ENCODE data around the gene SATL1.

SATL1 gene

GRCh38 chrX:85051627-85052026 lies 192.0 kb downstream of the SATL1 start:
- Histone ChIP-seq H3K9me3 (ENCODE audit: control insufficient read depth, low read length) (no peaks in the 10 kb centered on the region), H3K4me1 (ENCODE audit: control insufficient read depth, insufficient read depth, low read length, poor library complexity, severe bottlenecking) (no peaks in the 10 kb centered on the region), H3K27ac (ENCODE audit: insufficient read depth, low read length, poor library complexity, severe bottlenecking) (no peak overlapping the region), H3K4me3 (ENCODE audit: insufficient read depth, low read depth, low read length, poor library complexity, severe bottlenecking) (no peak overlapping the region), H3K27me3 (replicated peaks; ENCODE audit: control insufficient read depth, insufficient read depth, low read length, poor library complexity, severe bottlenecking) (no peaks in the 10 kb centered on the region), H3K36me3 (ENCODE audit: control insufficient read depth, insufficient read depth, low read length) (no peaks in the 10 kb centered on the region)
- DNase-seq: no peak

Measured in effector memory CD4-positive, alpha-beta T cell (primary cell).